Activated gamma-delta T cell (primary cell): ENCODE results near the gene ABCB1.

Experiments used
- DNase-seq: peaks from one replicate; lab custom pipeline; 2025; lab: John Stamatoyannopoulos, UW
- total RNA-seq, 2 donors: gene quantifications; one replicate each; lab custom pipeline; 2026; lab: John Stamatoyannopoulos, UW

The ABCB1 gene
- 157 to 182 reads per million in 2 donors for total RNA-seq

- DNase-seq: peak; percentile 17
Measured at GRCh38 chr7:87600130-87601124, at the start of gene ABCB1. ABCB1 (minus strand) TSS chr7:87600884; CDS start chr7:87600184, 700 bp downstream.

- no peak for DNase-seq
Measured at GRCh38 chr7:87648316-87648715, 47.6 kb upstream of the ABCB1 start.

GRCh38 chr7:87645446-87645845 lies 44.8 kb upstream of the ABCB1 start:
- no peak for DNase-seq

- DNase-seq: no peak
Measured at GRCh38 chr7:87635921-87636320, 35.2 kb upstream of the ABCB1 start.

- peak; percentile 28 for DNase-seq
Measured at GRCh38 chr7:87628780-87629569, 28.3 kb upstream of the ABCB1 start.

- DNase-seq: peak; percentile 29
Measured at GRCh38 chr7:87627634-87627994, 26.9 kb upstream of the ABCB1 start.

GRCh38 chr7:87625101-87625500 lies 24.4 kb upstream of the ABCB1 start:
- DNase-seq: no peak

- DNase-seq: no peak
Measured at GRCh38 chr7:87624628-87625027, 23.9 kb upstream of the ABCB1 start.

- no peak for DNase-seq
Measured at GRCh38 chr7:87615197-87615596, 14.5 kb upstream of the ABCB1 start.

- DNase-seq: no peak
Measured at GRCh38 chr7:87609916-87610315, 9.2 kb upstream of the ABCB1 start.

- no peak for DNase-seq
Measured at GRCh38 chr7:87608431-87608830, 7.7 kb upstream of the ABCB1 start.

GRCh38 chr7:87604264-87604663 lies 3.6 kb upstream of the ABCB1 start:
- DNase-seq: no peak

GRCh38 chr7:87599336-87599735 lies 1.3 kb downstream of the ABCB1 start:
- DNase-seq: no peak

GRCh38 chr7:87598234-87599009 lies 2.3 kb downstream of the ABCB1 start:
- no peak for DNase-seq

- DNase-seq: no peak
Measured at GRCh38 chr7:87596696-87597095, 4.0 kb downstream of the ABCB1 start.

- DNase-seq: no peak
Measured at GRCh38 chr7:87596136-87596535, 4.5 kb downstream of the ABCB1 start.

- no peak for DNase-seq
Measured at GRCh38 chr7:87592300-87592699, 8.4 kb downstream of the ABCB1 start.

GRCh38 chr7:87591211-87591610 lies 9.5 kb downstream of the ABCB1 start:
- DNase-seq: no peak

GRCh38 chr7:87590578-87590977 lies 10.1 kb downstream of the ABCB1 start:
- DNase-seq: no peak

GRCh38 chr7:87589631-87590030 lies 11.1 kb downstream of the ABCB1 start:
- no peak for DNase-seq

- no peak for DNase-seq
Measured at GRCh38 chr7:87581723-87582122, 19.0 kb downstream of the ABCB1 start.

GRCh38 chr7:87580636-87581035 lies 20.0 kb downstream of the ABCB1 start:
- DNase-seq: no peak
